Sigmoid colon (tissue), 7 donors: ENCODE data around the gene PRAF2. TPM values are rescaled to one million over a fixed set of nuclear protein-coding genes. Genes with fewer than 3 reads are reported as not detected.

Source experiments
- DNase-seq: peaks from one replicate; pipeline ENCODE4 v3.0.0-alpha.2; 2019
- H3K27ac ChIP-seq, 4 donors: fragments of 200-600 bp; sonication (generic); one replicate each; pipeline ENCODE4 v1.5.1; 2016 to 2019; ENCODE audit warnings: mild to moderate bottlenecking in 1 of 4
- H3K27me3 ChIP-seq, 3 donors: fragments of 200-600 bp; sonication (generic); one replicate each; pipeline ENCODE4 v1.5.1; 2019; ENCODE audit warnings: mild to moderate bottlenecking in 1 of 3
- H3K36me3 ChIP-seq, 4 donors: fragments of 200-600 bp; sonication (generic); one replicate each; pipeline ENCODE4 v1.5.1; 2016 to 2019
- H3K4me1 ChIP-seq, 4 donors: fragments of 200-600 bp; sonication (generic); one replicate each; pipeline ENCODE4 v1.5.1; 2017 to 2019
- H3K4me3 ChIP-seq, 4 donors: fragments of 200-600 bp; sonication (generic); one replicate each; pipeline ENCODE4 v1.5.1; 2017 to 2019; ENCODE audit warnings: mild to moderate bottlenecking in 2 of 4, moderate library complexity in 1 of 4
- H3K9me3 ChIP-seq, 4 donors: fragments of 200-600 bp in 3 of 4; sonication (generic) in 3 of 4; one replicate each; pipeline versions ENCODE4 v1.5.1 to v1.6.1; 2013 to 2019
- CTCF ChIP-seq, 4 experiments: fragments of 450-650 bp in 3 of 4; fragments of 200-600 bp in 1 of 4; IDR thresholded peaks; one replicate each; pipeline ENCODE4 v1.5.1; 2016 to 2019; ENCODE audit warnings: antibody characterized with exemption in 4 of 4, mild to moderate bottlenecking in 3 of 4, moderate library complexity in 2 of 4
- EP300 ChIP-seq, 4 donors: sonication (generic); formaldehyde crosslinking; IDR thresholded peaks; one replicate each; pipeline ENCODE4 v1.6.1; 2017; ENCODE audit warnings: antibody characterized with exemption in 4 of 4
- POLR2A ChIP-seq, 2 donors: fragments of 450-650 bp; IDR thresholded peaks; one replicate each; pipeline ENCODE4 v1.6.1; 2016; ENCODE audit warnings: antibody characterized with exemption in 2 of 2, mild to moderate bottlenecking in 2 of 2, moderate library complexity in 2 of 2
- POLR2AphosphoS5 ChIP-seq, 4 donors: sonication (generic); formaldehyde crosslinking; IDR thresholded peaks; one replicate each; pipeline ENCODE4 v1.6.1; 2017; ENCODE audit warnings: antibody characterized with exemption in 4 of 4
- WGBS, 2 donors: extraction: QIAGEN DNeasy Blood & Tissue Kit; methylation state at CpG; one replicate each; pipeline ENCODE4 v1.1.7; 2013; 5-methylcytosine and 5-hydroxymethylcytosine counted together
- intact Hi-C: fragments of 100-400 bp; cut with DNase I; formaldehyde crosslinking; loops from one replicate; pipeline ENCODE4 v1.15.1; 2023
- polyA plus RNA-seq, 3 donors: library from polyadenylated mRNA; stranded (reverse); fragments of 200-250 nt; gene quantifications; one replicate each; pipeline ENCODE4 v1.2.3, GENCODE V29; 2013
- total RNA-seq, 4 donors: library from RNA; depleted of rRNA; stranded (reverse); fragments of >200 nt; gene quantifications; one replicate each; pipeline ENCODE4 v1.1.0, GENCODE V29; 2016
- donor health status: healthy with polysubstance abuse.
- donor health status: Bipolar disorder and iron deficiency.
- donor health status: healthy.

The PRAF2 gene
- total and polyA plus RNA-seq, 7 donors, result 2.8 to 20.2 (median 18.2) TPM

GRCh38 chrX:49066690-49067089 is 7.1 kb downstream of the PRAF2 start:
- 80% methylated on average over 9 of the region's 9 CpGs for WGBS, 2 donors
- intact Hi-C loops, result loop anchor here (10.0 kb wide), 1 partner anchor 58 kb away; the partner anchor contains the start of gene GPKOW
- no peaks in the 10 kb centered on the region for H3K27me3 ChIP-seq
- no peaks in the 10 kb centered on the region for H3K4me1 ChIP-seq
- no peaks in the 10 kb centered on the region for H3K9me3 ChIP-seq
- H3K36me3 ChIP-seq, result no peaks in the 10 kb centered on the region
- DNase-seq, result no peak
- no peak overlapping the region for H3K4me3 ChIP-seq
- TF ChIP-seq POLR2AphosphoS5 (IDR thresholded peaks at IDR 0.05) (no peak), EP300 (IDR thresholded peaks at IDR 0.05) (no peak), POLR2A (IDR thresholded peaks at IDR 0.05) (no peak), CTCF (IDR thresholded peaks at IDR 0.05) (no peak)
- H3K27ac ChIP-seq, result no peak overlapping the region

GRCh38 chrX:49066278-49066677 is 7.5 kb downstream of the PRAF2 start:
- H3K4me1 ChIP-seq, result no peaks in the 10 kb centered on the region
- no peak overlapping the region for H3K4me3 ChIP-seq
- DNase-seq, result no peak
- no peaks in the 10 kb centered on the region for H3K27me3 ChIP-seq
- H3K36me3 ChIP-seq, result no peaks in the 10 kb centered on the region
- intact Hi-C loops, result loop anchor here (10.0 kb wide), 1 partner anchor 59 kb away; the partner anchor contains the start of gene GPKOW
- WGBS, 2 donors, result 88 to 93% methylated on average over 2 of the region's 2 CpGs
- TF ChIP-seq POLR2A (IDR thresholded peaks at IDR 0.05) (no peak), EP300 (IDR thresholded peaks at IDR 0.05) (no peak), POLR2AphosphoS5 (IDR thresholded peaks at IDR 0.05) (no peak), CTCF (IDR thresholded peaks at IDR 0.05) (no peak)
- H3K9me3 ChIP-seq, result no peaks in the 10 kb centered on the region
- H3K27ac ChIP-seq, result no peak overlapping the region

GRCh38 chrX:49064735-49065134 is 9.1 kb downstream of the PRAF2 start:
- intact Hi-C loops, result loop anchor here (10.0 kb wide), 1 partner anchor 60 kb away; the partner anchor contains the start of gene GPKOW
- Histone ChIP-seq H3K27ac (no peak overlapping the region), H3K36me3 (no peaks in the 10 kb centered on the region), H3K9me3 (no peaks in the 10 kb centered on the region), H3K4me1 (no peaks in the 10 kb centered on the region), H3K27me3 (no peaks in the 10 kb centered on the region), H3K4me3 (no peak overlapping the region)
- no peak for DNase-seq
- 89 to 95% methylated on average over 8 of the region's 8 CpGs for WGBS, 2 donors
- TF ChIP-seq POLR2A (IDR thresholded peaks at IDR 0.05), result no peak
- TF ChIP-seq CTCF (IDR thresholded peaks at IDR 0.05), result no peak
- no peak for TF ChIP-seq EP300 (IDR thresholded peaks at IDR 0.05)
- no peak for TF ChIP-seq POLR2AphosphoS5 (IDR thresholded peaks at IDR 0.05)

- 95 to 96% methylated on average over 20 of the region's 20 CpGs for WGBS, 2 donors
These were observed 9.5 kb downstream of the PRAF2 start for GRCh38 chrX:49064303-49064702.

More at GRCh38 chrX:49064303-49064702, 9.5 kb downstream of the PRAF2 start:
- intact Hi-C loops, result loop anchor here (10.0 kb wide), 1 partner anchor 60 kb away; the partner anchor contains the start of gene GPKOW
- peak; percentile 53 for DNase-seq
- Histone ChIP-seq H3K27ac (no peak overlapping the region), H3K4me1 (no peaks in the 10 kb centered on the region), H3K9me3 (no peaks in the 10 kb centered on the region), H3K27me3 (no peaks in the 10 kb centered on the region), H3K4me3 (no peak overlapping the region), H3K36me3 (no peaks in the 10 kb centered on the region)
- TF ChIP-seq POLR2A (IDR thresholded peaks at IDR 0.05) (no peak), CTCF (IDR thresholded peaks at IDR 0.05) (no peak)
